Large intestine (tissue), 3 donors: Measurements from ENCODE around the gene KBTBD2. TPM values are rescaled to one million over a fixed set of nuclear protein-coding genes. Genes with fewer than 3 reads are reported as not detected.

Experiments used
- DNase-seq, 2 donors: peaks; one replicate each; pipeline versions ENCODE4 v3.0.0 to v3.0.0-alpha.2; 2013
- H3K27ac ChIP-seq: one replicate; pipeline ENCODE4 v1.5.1; 2013; ENCODE audit warnings: low read length
- H3K27me3 ChIP-seq: 2 replicates; pipeline ENCODE4 v1.6.1; 2013; ENCODE audit warnings: low read length; ENCODE audit not compliant: control insufficient read depth, insufficient read depth
- H3K36me3 ChIP-seq: 2 replicates; pipeline ENCODE4 v1.6.1; 2013; ENCODE audit warnings: low read length; ENCODE audit not compliant: control insufficient read depth, insufficient read depth
- H3K4me1 ChIP-seq: one replicate; pipeline ENCODE4 v1.6.1; 2013; ENCODE audit warnings: low read length; ENCODE audit not compliant: control insufficient read depth, insufficient read depth
- H3K4me3 ChIP-seq: one replicate; pipeline ENCODE4 v1.5.1; 2013; ENCODE audit warnings: low read length
- H3K9me3 ChIP-seq: one replicate; pipeline ENCODE4 v1.6.1; 2013; ENCODE audit warnings: mild to moderate bottlenecking, low read depth, low read length, moderate library complexity; ENCODE audit not compliant: control insufficient read depth
- WGBS: methylation state at CpG from one replicate; pipeline ENCODE4 v1.1.5; 2013; ENCODE audit warnings: low lambda C conversion rate; ENCODE audit not compliant: insufficient coverage; 5-methylcytosine and 5-hydroxymethylcytosine counted together
- polyA plus RNA-seq: library from polyadenylated mRNA; unstranded; fragments of 120-200 nt; gene quantifications from one replicate; pipeline ENCODE4 v1.2.1, GENCODE V29; 2013

KBTBD2 gene
- polyA plus RNA-seq, 1 donor, result 46.5 TPM

DNA sequence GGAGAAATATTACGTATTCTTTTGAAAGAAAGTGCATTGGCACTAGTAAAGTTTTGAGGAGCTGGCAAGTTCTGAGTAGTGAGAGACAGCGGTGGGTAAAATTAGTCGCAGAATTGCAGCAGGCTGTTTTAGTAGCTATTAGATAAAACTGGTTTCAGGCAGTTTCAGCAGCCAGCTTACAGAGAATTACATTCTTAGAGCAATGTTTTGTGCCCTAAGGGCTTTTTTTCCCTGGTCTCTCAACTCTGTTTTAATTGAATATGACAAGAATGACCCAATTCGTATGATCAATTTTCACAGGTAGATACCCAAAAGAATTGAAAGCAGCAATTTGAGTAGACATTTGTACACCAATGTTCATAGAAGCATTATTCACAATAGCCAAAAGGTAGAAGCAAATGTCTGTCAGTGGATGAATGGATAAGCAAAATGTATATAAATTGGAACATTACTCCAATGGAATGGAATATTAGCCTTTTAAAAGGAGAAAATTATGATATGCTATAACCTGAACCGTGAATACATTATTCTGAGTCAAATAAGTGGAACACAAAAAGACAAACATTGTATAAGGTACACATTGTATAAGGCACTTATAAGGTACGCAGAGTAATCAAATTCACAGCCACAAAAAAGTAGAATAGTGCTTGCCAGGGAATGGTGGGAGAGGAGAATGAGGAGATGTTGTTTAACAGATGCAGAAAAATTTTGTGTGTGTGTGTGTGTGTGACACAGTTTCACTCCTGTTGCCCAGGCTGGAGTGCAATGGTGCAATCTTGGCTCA, 5.2 kb upstream of the KBTBD2 start:
- H3K27ac ChIP-seq, result no peak overlapping the region
- no peaks in the 10 kb centered on the region for H3K9me3 ChIP-seq
- DNase-seq, result no peak
- peaks cover 22% of the 10 kb centered on the region for H3K4me1 ChIP-seq
- 89% methylated on average over 3 of the region's 6 CpGs for WGBS
- H3K4me3 ChIP-seq, result no peak overlapping the region
- no peaks in the 10 kb centered on the region for H3K36me3 ChIP-seq
- no peaks in the 10 kb centered on the region for H3K27me3 ChIP-seq

DNA sequence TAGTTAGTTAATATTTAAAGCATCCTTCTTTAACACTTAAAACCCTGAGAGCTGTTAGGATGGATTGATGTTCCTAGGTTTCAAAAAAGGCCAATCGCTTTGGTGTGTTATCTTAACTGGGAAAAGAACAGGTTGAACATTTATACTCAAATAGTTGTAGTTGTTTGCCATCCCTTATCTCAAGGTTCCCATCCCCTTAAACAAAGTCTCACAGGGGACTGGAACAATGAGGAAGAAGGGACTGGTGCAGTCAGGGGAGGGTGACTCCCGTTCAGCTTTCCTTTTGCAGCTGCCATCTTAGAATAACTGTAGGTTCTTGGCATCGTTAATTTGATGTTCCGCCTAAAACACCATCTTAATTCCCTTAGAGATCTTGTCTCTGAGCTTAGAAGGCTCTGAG, 2.6 kb upstream of the KBTBD2 start:
- DNase-seq, result peak; percentile 8 to 45
- no CpG with 5 or more reads among the region's 4 CpGs for WGBS
- Histone ChIP-seq H3K27me3 (no peaks in the 10 kb centered on the region), H3K27ac (no peak overlapping the region), H3K4me1 (peaks cover 14% of the 10 kb centered on the region), H3K9me3 (no peaks in the 10 kb centered on the region), H3K4me3 (no peak overlapping the region), H3K36me3 (no peaks in the 10 kb centered on the region)

DNA sequence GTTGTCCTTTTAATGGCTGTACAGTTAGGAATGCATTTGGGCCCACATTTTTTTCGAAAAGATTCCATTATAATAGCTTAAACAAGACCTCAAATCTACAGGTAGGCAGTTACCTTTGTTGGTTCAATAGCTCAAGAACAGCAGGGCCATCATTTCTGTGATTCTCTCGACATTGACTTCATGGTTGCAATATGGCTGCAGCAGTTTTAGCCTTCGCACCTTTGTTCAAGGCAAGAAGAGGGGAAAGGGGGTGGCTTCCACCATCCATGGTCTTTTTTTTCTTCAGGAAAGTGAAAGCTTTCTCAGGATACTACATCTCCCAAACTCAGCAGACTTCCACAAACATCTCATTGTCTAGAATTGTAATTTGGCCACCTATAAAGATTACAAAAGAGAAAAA, 2.2 kb upstream of the KBTBD2 start:
- peak overlapping the region; percentile 99 for H3K27ac ChIP-seq

GRCh38 chr7:32893207-32893524, 1.6 kb upstream of the KBTBD2 start:
- Histone ChIP-seq H3K4me3 (no peak overlapping the region), H3K27me3 (no peaks in the 10 kb centered on the region)
- no CpG with 5 or more reads among the region's 4 CpGs for WGBS

More for the DNA sequence above, 2.2 kb upstream of the KBTBD2 start:
- Histone ChIP-seq H3K36me3 (no peaks in the 10 kb centered on the region), H3K9me3 (no peaks in the 10 kb centered on the region), H3K4me1 (peaks cover 17% of the 10 kb centered on the region), H3K27me3 (no peaks in the 10 kb centered on the region), H3K4me3 (no peak overlapping the region)
- DNase-seq, result peak in 1 of 2 donors; percentile 16
- WGBS, result 100% methylated on average over 1 of the region's 3 CpGs

DNA sequence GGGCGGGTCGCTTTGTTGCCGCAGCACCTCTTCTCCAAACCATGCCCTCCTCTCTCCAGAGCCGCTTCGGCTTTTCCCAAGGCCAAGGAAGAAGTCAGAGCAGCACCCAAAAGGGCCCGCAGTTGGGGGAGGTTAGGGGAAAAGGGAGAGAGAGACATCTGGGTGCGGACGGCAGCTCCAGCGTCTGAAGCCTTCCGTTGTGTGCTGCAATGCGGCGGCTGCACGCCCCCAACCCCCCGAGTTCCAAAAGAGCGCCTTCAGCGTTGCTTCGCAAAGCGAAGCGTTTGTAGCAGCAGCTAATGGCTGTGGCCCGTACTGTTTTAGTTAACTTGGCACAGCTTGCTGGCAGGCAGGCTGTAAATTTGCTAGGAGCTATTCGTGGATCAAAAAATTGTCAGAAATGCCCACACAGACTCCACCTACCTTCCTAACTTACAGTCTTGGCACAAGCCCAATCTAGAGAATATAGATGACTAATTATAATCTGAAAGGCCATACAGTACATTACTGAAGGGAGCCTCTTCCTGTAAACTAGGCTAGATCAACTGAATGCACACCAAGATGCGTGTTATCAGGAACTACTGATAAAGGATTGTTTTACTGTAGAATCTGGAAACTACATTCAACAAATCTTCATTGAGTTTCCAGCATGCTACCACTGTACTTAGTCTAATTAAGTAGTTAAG, 1.1 kb upstream of the KBTBD2 start:
- 8% methylated on average over 4 of the region's 22 CpGs for WGBS
- peak overlapping the region; percentile 99 for H3K27ac ChIP-seq
- no peaks in the 10 kb centered on the region for H3K36me3 ChIP-seq
- peak; percentile 26 to 67 for DNase-seq
- peaks cover 22% of the 10 kb centered on the region for H3K4me1 ChIP-seq
- H3K9me3 ChIP-seq, result no peaks in the 10 kb centered on the region
- H3K4me3 ChIP-seq, result peak overlapping the region; percentile 74
- no peaks in the 10 kb centered on the region for H3K27me3 ChIP-seq

More at GRCh38 chr7:32893207-32893524, 1.6 kb upstream of the KBTBD2 start:
- Histone ChIP-seq H3K36me3 (no peaks in the 10 kb centered on the region), H3K9me3 (no peaks in the 10 kb centered on the region), H3K4me1 (peaks cover 20% of the 10 kb centered on the region), H3K27ac (peak overlapping the region; percentile 99)
- DNase-seq, result no peak

DNA sequence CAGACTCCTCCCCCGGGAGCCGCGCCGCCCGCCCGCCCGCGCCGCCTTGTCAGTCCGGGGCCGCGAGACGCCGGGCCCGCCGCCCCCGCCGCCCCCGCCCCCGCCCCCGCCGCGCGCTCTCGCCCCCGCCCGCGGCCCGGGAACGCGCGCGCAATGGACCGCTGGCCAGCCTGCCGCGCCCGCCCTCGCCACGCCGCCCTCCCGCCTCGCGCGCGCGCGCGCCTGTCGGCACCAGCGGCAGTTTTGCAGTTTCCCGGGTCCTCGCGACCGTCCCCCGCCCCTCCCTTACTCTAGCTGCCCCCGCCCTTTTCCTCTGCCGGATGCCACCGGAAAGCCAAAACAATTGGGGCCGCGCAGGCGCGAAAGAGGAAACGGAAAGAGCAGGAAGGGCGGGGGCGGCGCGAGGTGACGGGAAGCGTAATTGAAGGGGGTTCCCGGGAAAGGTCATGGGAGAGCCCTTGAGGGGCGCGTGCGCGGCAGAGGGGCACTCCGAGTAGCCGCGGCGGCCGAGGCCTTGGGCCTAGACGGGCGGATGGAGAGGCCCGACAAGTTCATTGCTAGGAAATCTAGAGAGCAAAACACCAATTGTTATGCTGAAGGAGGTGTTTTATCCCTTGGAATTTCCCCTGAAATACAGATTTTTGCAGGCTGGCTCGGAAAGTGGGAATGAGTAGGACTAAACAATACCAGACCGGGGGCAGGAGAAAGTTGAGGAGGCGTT, 400 bp upstream of the KBTBD2 start:
- H3K4me1 ChIP-seq, result peaks cover 29% of the 10 kb centered on the region
- WGBS, result no CpG with 5 or more reads among the region's 85 CpGs
- peak; percentile 93 to 96 for DNase-seq
- H3K36me3 ChIP-seq, result no peaks in the 10 kb centered on the region
- H3K9me3 ChIP-seq, result no peaks in the 10 kb centered on the region
- no peaks in the 10 kb centered on the region for H3K27me3 ChIP-seq
- H3K27ac ChIP-seq, result peak overlapping the region; percentile 99
- H3K4me3 ChIP-seq, result peak overlapping the region; percentile 74

- no peaks in the 10 kb centered on the region for H3K27me3 ChIP-seq
- H3K27ac ChIP-seq, result peak overlapping the region; percentile 97
- peaks cover 29% of the 10 kb centered on the region for H3K4me1 ChIP-seq
- 0% methylated on average over 2 of the region's 8 CpGs for WGBS
- no peaks in the 10 kb centered on the region for H3K9me3 ChIP-seq
- H3K4me3 ChIP-seq, result peak overlapping the region; percentile 70
- no peaks in the 10 kb centered on the region for H3K36me3 ChIP-seq
- no peak for DNase-seq
Observed at GRCh38 chr7:32890793-32891042, 842 bp downstream of the KBTBD2 start.

- DNase-seq, result peak; percentile 57 to 81
- Histone ChIP-seq H3K4me1 (peaks cover 29% of the 10 kb centered on the region), H3K27me3 (no peaks in the 10 kb centered on the region), H3K27ac (peak overlapping the region; percentile 97), H3K9me3 (no peaks in the 10 kb centered on the region), H3K36me3 (no peaks in the 10 kb centered on the region), H3K4me3 (peak overlapping the region; percentile 70)
- WGBS, result 0% methylated on average over 5 of the region's 16 CpGs
Observed at GRCh38 chr7:32890010-32890792, 1.4 kb downstream of the KBTBD2 start.

GRCh38 chr7:32888505-32888904, 3.1 kb downstream of the KBTBD2 start:
- Histone ChIP-seq H3K27ac (no peak overlapping the region), H3K4me3 (no peak overlapping the region), H3K36me3 (no peaks in the 10 kb centered on the region), H3K9me3 (no peaks in the 10 kb centered on the region), H3K27me3 (no peaks in the 10 kb centered on the region), H3K4me1 (peaks cover 28% of the 10 kb centered on the region)
- WGBS, result no CpG with 5 or more reads among the region's 6 CpGs
- no peak for DNase-seq

- no peaks in the 10 kb centered on the region for H3K9me3 ChIP-seq
- no peaks in the 10 kb centered on the region for H3K36me3 ChIP-seq
- H3K27me3 ChIP-seq, result no peaks in the 10 kb centered on the region
- H3K4me1 ChIP-seq, result peaks cover 18% of the 10 kb centered on the region
- DNase-seq, result no peak
- no peak overlapping the region for H3K4me3 ChIP-seq
- WGBS, result no CpG with 5 or more reads among the region's 3 CpGs
- H3K27ac ChIP-seq, result no peak overlapping the region
Observed at GRCh38 chr7:32887395-32887794, 4.2 kb downstream of the KBTBD2 start.
